Measurements from ENCODE around the gene NOPCHAP1.
"Not testable (repeated sequence)": the region's sequence is repeated elsewhere in the genome, so short reads cannot be mapped to it uniquely, and the experiment has no call there.

Gene NOPCHAP1

DNA sequence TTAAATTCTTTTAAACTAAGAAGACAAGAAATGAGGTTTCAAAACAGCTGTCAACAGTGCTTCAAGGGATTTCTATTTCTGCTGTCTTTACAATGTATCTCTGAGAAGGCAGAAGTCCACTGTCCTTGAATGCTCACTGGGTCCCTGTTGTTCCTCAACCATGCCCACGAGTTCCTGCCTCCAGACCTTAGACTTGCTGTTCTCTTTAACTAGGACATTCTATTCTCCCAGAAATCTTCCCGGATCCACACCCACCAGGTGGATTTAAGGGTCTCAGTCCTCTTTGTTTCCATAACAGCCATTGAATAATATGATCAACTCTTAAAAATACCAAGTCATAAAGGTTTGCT is 21.3 kb upstream of the NOPCHAP1 start:
- no peak for DNase-seq (ENCODE audit: low read depth)

DNA sequence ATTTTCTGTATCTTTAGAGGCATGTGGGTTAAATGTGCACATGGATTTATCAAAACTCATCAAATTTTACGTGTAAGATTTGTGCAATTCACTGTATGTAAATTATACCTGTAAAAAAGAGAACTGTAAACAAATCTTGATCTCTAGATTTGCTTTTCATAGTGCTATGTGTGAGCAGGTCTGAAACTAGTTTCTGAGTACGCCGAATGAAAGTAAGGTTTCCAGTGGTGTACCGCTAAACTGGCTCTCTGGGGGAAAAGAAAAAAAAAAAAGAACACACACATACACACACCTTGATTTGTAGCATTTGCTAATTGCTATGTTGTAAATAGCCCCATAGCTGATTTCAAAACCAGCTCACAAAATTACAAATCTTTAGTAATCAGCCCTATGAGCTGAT is 19.4 kb upstream of the NOPCHAP1 start:
- DNase-seq (ENCODE audit: low read depth) = no peak

DNA sequence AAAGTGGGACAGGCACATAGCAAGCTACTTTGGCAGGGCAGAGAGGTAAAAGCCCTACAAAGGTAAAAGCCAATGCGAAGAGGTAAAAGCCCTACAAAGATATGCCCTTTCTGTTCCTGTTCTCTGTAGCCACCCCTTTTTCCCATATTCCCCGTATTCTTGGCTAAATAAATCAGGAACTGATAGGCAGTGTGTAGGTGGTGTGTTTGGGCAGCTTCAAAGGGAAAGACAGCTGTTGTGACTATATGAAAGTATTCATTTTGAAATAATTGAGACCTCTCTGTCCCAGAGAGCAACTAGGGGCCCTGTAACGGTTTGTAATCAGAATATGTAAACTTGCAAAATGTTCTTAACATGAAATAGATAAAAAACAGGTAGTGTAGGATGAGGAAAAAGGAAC is 16.8 kb upstream of the NOPCHAP1 start:
- no peak for DNase-seq (ENCODE audit: low read depth)

DNA sequence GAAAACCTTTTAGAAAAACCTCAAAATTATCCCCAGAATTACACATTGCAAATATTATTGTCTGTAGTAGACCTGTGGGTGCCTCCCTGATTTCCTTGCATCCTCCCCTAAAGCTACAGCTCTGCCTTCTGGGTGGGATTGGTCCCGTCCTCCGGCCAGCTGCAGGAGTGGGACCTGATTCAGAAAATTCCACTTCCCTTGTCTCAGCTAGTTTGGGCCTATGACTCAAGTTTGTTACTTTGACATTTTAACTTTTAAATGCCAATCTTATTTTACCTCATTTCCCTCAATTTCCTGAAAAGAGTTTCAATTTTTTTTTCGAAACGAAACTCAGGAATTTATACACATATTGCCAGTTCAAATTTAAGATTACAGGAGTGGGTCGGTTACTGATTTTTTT is 14.8 kb upstream of the NOPCHAP1 start:
- no peak for DNase-seq (ENCODE audit: low read depth)

DNA sequence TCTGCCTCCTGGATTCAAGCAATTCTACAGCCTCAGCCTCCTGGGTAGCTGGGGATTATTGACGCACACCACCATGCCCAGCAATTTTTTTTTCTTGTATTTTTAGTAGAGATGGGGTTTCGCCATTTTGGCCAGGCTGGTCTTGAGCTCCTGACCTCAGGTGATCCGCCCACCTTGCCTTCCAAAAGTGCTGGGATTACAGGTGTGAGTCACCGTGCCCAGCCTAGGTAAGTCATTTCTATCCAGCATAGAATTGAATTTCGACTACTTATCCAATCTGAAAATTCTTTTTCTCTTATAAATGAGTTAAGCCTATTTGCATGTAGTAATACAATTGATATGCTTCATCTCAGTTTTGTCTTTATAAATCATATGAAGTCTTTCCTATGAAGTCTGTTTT is 12.9 kb upstream of the NOPCHAP1 start:
- DNase-seq (ENCODE audit: low read depth) = no peak

DNA sequence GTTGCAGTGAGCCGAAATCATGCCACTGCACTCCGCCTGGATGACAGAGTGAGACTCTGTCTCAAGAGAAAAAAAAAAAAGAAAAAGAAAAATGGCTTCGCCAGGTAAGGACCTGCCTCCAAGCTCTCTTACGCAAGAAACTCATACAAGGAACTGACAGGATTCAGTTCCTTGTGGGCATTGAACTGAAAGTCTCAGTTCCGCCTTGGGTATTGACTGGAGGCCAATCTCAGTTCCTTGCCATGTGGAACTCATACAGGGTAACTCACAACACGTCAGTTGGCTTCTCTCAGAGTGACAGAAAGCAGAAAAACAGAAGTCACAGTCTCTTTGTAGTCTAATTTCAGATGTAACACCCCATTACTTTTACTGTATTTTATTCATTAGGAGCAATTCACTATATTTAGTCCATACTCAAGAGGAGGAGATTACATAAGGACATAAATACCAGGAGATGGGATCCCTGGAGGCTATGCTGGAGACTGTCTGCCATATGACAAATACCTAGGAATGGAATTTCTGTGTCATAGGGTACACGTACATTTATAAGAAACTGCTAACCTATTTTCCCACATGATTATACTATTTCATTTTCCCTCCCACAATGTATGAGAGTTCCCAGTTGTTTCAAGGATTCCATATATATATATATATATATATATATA is 11.4 kb upstream of the NOPCHAP1 start:
- no peak for DNase-seq (ENCODE audit: low read depth)

DNA sequence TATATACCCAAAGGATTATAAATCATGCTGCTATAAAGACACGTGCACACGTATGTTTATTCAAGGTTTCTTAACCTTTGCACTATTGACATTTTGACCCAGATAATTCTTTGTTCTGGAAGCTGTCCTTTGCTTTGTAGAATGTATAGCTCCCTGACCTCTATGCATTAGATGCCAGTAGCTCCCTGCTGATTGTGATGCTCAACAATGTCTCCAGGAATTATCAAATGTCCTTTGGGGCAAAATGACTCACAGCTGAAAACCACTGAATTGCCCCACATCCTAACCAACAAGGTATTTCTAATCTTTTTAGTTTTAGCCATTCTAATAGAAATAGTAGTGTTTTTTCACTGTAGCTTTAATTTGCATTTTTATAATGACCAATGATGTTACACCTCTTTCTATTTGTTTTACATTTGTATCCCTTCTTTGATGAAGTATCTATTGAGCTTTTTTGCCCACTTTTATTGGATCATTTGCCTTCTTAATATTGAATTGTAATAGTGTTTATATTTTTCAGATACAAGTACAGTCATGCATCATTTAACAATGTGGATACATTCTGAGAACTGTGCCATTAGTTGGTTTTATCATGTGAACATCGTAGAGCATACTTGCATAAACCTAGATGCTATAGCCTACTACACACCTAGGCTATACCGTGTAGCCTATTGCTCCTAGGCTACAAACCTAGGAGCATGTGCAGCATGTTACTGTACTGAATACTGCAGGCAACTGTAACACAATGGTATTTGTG is 10.4 kb upstream of the NOPCHAP1 start:
- no peak for DNase-seq (ENCODE audit: low read depth)

DNA sequence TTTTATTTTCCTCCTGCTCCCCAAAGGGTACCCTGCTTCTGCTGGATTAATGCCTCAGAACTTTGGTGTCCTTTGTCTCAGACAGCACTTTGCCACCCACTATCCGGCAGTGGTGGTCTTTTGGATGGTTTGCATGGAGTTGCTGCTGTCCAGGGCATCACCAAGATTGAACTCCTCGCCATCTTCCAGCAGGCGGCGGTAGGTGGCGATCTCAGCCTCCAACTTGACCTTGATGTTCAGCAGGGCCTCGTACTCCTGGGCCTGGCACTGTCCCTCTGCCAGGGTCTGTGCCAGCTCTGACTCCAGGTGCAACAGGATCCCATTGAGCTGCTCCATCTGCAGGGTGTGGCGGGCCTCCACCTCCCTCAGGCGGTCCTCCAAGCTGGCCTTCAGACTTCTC is 9.4 kb upstream of the NOPCHAP1 start:
- no peak for DNase-seq (ENCODE audit: low read depth)

DNA sequence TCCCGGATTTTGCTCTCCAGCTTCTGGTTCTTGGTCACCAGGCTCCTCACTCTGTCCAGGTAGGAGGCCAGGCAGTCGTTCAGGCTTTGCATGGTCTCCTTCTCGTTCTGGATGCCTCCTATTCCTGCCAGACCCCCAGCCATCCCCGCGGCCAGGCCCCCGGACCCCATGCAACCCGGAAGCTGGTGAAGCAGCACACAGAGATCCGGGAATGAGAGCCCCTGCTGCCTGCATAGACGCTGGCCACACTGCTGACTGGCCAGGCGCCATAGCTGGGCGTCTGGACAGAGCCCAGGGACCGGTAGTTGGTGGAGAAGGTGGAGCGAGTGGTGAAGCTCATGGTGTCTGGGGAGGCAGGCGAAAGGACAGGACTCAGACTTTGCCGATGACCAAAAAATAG is 8.4 kb upstream of the NOPCHAP1 start:
- not testable (repeated sequence) for DNase-seq (ENCODE audit: low read depth)

DNA sequence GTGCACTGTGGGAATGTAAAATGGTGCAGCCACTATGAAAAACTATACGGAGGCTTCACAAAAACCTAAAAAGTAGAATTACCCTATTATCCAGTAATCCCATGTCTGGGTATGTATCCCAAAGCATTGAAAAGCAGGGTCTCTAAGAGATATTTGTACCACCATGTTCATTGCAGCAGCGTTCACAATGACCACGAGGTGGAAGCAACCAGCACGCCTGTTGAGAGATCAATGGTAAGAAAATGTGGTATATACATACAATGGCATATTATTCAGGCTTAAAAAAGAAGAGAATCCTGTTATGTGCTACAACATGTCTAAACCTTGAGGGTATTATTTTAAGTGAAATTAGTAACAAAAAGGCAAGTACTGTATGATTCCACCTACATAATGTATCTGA is 910 bp upstream of the NOPCHAP1 start:
- no peak for DNase-seq (ENCODE audit: low read depth)

DNA sequence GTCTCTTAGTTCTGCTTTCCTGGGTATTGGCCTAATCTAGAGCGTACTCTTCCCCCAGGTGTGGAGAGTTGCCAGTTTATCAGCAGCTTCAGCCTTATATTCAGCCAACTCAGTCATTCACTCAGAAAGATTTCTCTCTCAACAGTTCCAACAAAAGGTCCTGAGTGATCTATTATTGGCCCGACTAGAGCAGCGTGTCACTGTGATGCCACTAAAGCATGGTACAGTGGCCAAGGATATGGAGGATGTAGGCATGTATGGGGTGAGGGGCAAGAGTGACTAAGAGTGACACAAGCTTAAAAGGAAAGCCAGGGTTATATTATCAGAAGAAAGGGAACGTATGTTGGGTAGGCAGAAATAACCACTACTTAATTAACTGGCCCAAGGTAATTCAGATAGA is 4.8 kb downstream of the NOPCHAP1 start:
- DNase-seq (ENCODE audit: low read depth) = no peak

DNA sequence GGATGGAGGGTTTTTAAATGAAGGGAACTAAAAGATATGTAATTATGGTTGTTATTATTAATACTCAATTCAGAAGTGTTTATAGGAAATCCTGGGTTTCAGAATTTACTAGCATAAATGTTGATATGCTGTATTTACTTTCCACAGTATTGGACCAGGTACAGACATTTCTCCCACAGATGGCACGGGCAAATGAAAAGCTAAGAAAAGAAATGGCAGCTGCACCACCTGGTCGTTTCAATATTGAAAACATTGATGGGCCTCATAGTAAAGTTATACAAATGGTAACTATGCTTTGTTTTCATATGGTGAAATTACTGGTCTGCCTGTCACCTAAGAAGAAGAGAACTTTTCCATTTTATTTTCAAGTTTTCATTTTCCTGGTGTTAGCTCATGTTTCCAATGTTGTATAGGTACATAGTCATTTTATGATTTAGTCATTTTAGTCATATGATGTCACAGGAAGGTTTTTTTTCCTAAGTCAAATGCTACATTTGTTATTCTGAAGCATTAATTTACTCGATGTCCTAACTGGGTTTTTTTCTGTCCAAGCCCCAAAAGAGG is 5.5 kb downstream of the NOPCHAP1 start:
- DNase-seq (ENCODE audit: low read depth) = no peak

DNA sequence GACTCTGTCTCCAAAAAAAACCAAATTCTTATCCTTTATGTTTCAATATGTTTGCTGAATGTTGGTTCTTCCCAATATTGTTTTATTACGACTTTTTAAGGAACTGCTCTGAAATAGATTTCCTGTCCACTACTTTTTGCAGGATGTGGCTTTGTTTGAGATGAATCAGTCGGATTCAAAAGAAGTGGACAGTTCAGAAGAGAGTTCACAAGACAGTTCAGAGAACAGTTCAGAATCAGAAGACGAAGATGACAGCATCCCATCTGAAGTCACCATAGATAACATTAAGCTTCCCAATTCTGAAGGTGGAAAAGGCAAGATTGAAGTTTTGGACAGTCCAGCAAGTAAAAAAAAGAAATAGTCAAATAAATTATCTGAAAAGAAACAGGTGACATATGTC is 8.2 kb downstream of the NOPCHAP1 start:
- no peak for DNase-seq (ENCODE audit: low read depth)

DNA sequence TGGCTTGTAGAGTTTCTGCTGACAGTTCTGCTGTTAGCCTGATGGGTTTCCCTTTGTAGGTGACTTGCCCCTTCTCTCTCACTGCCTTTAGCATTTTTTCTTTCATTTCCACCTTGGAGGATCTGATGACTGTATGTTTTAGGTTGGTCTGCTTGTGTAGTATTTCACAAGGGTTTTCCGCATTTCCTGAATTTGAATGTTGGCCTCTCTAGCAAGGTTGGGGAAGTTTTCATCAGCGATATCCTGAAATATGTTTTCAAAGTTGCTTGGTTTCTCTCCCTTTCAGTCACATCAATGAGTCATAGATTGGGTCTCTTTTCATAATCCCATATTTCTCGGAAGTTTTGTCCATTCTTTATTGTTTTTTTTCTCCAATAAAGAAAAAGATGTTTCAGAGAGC is 11.4 kb downstream of the NOPCHAP1 start:
- no peak for DNase-seq (ENCODE audit: low read depth)

DNA sequence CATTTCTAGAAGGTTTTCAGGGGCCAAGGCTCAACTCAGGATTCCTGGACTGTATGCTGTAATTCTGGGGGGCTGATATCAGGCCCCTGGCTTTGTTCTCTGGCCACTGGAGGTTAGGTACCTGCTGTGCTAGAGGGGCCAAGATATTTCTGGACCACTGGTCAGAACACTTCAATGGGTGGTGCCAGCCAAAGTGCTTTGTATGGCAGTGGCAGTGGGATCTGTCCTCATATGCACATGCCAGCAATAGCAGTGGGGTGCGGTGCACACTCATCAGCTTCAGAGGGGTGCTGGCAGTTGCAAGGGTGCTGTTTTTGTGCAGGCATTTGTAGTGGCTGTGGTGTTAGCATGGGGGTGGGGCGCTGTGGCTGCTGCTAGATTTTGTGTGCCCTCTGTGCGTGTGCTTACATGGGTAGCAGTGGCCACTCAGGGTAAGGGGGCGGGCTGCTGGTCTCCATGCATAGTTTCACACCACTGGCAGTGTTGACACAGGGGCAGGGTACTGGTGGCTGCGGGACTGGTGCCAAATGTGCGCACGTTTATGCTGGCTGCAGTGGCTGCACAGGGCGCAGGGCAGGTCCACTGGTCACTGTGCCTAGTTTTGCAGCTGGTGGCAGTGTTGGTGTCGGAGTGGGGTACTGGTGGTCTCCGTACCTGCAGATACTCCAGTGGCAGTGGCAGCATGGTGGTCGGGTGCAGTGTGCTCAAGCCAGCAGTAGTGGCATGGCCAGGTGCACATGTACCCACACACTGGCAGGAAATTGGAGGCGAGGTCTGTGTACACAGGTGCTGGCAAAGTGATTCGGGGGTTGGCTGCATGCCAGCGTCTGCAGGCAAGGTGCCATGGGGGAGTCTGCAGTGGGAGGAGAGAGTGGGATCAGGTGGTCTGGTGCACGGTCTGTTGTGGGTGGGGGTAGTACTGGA is 12.6 kb downstream of the NOPCHAP1 start:
- no peak for DNase-seq (ENCODE audit: low read depth)

DNA sequence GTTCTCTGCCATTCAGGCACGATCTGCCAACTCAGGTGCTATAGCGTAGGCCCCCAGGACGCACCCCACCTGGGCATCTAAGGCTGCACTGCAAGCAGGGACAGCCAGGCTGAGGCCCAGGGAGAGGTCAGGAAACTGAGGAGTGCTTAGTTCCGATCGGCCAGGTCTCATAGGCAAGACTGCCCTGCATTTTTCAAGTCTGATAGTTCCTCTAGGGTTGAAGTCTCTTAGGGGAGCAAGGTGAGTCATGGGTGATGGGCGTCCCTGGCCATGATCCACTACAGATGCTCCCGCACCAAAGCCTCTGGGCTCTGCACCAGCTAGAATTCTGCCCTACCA is 13.2 kb downstream of the NOPCHAP1 start:
- no peak for DNase-seq (ENCODE audit: low read depth)

DNA sequence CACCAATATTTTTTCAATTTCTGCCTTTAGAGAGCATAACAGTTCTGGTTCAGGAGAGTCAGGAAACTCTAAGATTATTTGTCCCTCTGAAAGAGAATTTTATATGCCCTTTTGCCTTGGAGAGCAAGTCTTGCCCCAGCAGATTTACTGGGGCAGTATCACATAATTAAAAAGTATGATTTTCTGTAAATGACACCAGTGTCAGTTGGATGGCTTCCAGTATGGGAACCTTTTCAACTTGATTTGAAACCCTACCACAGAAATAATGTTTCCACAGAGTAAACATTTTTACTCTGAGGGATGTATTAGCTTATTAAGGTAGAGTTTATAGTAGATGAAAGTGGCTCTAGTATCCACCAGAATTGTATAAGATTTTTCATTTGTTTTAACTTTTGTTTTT is 15.4 kb downstream of the NOPCHAP1 start:
- DNase-seq (ENCODE audit: low read depth) = no peak

DNA sequence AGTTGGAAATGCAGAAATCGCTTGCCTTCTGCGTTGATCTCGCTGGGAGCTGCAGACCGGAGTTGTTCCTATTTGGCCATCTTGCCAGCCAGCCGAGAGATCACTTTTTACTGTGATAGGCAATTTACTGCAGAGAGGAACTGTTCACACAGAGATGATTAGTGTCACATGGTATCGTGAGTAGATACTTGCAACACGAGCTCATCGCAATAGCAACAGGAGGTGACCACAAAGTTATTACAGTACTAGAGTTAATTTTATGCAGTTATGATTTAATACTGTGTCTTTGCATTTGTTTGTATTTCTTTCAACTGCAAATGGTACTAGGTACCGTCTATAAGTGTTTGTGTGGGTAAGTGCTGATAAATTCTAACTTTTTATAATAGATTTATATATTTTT is 27.8 kb downstream of the NOPCHAP1 start:
- DNase-seq (ENCODE audit: low read depth) = no peak

DNA sequence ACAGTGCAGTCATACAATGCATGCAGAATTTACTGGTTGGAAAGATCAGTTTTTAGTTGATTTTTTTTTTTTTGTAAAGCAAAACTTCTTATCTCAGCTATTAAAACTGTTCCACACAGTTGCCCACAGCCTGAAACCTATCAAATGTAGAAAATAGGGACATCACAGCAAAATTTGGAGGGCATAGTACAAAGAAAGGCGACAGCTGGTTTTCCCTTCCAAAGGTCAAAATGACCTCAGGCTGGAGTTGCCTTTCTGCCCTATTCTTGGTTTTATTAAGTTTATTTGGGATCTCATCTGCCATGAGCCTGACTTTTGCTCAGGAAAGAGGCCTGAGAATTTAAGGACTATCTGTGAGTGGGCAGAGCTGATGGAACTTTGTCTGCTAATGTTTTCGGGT is 28.5 kb downstream of the NOPCHAP1 start:
- no peak for DNase-seq (ENCODE audit: low read depth)

DNA sequence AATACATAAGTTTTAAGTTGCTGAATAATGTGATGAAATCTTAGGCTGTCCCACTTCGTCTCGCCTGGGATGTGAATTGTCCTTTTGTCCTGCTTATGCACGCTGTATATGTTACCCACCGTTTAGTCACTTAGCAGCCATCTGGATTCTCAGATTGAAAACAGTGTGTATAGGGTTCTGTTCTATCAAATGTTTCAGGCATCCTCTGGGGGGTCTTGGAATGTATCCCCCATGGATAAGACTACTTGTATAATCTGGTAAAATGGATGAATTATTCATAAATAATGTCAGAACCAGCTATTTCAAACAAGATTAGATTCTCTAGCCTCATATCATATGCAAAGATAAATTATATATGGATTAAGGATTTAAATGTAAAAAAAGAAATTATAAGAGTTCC is 29.4 kb downstream of the NOPCHAP1 start:
- no peak for DNase-seq (ENCODE audit: low read depth)

DNA sequence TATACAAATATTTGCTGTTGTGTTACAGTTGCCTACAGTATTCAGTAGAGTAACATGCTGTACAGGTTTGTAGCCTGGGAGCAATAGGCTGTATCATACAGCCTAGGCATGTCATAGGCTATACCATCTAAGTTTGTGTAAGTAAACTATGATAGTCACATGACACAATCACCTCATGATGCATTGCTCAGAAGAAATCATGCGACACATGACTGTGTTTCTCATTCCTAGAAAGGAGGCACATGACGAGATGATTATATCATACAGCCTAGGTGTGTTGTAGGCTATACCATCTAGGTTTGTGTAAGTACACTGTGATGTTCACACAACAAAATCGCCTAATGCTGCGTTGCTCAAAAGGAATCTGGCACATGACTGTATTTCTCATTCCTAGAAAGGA is 31.9 kb downstream of the NOPCHAP1 start:
- no peak for DNase-seq (ENCODE audit: low read depth)

DNA sequence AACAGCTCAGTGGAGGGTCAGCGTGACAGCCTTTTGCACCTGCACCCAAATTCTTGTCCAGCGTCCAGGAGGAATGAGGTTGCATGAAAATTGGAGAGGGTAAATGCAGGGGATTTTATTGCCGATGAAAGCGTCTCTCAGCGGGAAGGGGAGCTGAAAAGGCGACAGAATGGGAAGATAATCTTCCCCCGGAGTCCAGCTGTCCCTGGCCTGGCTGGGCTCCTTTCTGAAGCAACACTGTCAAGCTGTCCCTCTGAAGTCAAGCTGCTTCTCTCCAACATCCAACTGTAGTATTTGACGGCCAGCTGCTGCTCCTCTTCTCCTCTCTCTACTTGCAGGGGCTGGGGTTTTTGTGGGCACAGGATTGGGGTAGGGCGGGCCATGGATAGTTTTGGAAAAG is 32.7 kb downstream of the NOPCHAP1 start:
- no peak for DNase-seq (ENCODE audit: low read depth)

Data from non-pigmented ciliary epithelial cell (primary cell).